HG03469 (cell line): ENCODE results near the gene TSPAN13.

Experiments
- ATAC-seq: cut with Tn5 transposase; IDR thresholded peaks from one replicate; pipeline ENCODE4 v1.9.1; 2021; ENCODE audit warnings: mild to moderate bottlenecking, moderate library complexity, moderate number of reproducible peaks; ENCODE audit not compliant: unreplicated experiment

The TSPAN13 gene

GRCh38 chr7:16810112-16810511 lies 56.6 kb downstream of the TSPAN13 start:
- no peak for ATAC-seq

DNA sequence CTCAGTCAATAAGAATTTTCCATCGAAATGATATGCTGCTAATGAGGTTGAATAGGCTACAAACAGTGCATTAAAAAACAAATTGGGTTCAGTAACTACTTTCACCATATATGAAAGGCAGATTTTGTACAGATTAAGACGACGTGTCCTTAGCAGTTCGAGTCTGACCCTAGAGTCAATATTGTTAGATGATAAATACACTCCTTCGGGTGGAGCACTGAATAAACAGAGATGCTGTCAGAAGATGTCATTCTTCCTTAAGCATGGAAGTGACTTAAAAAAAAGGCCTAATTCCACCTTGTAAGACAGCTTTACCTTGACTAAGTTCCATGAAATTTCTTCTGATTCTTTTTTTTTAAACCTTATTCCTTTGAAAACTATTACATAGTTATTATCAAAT lies 57.0 kb downstream of the TSPAN13 start:
- no peak for ATAC-seq

DNA sequence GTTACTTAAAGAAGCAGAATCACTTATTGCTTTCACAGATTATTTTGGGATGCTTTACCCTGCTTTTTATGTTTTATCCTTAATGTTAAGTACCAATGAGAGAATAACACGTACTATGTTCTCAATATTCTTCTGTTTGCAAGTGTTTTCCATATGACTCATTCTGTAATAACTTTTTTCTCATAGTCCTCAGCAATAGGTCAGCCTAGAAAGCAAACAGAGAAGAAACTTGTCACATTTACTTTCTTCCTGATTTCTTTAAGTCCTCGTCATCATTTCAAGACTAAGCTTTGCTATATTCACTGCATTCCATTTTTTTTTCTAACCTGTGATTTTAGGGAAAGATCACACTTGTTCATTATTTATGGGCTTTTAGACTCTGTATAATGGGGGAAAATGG lies 58.0 kb downstream of the TSPAN13 start:
- no peak for ATAC-seq

DNA sequence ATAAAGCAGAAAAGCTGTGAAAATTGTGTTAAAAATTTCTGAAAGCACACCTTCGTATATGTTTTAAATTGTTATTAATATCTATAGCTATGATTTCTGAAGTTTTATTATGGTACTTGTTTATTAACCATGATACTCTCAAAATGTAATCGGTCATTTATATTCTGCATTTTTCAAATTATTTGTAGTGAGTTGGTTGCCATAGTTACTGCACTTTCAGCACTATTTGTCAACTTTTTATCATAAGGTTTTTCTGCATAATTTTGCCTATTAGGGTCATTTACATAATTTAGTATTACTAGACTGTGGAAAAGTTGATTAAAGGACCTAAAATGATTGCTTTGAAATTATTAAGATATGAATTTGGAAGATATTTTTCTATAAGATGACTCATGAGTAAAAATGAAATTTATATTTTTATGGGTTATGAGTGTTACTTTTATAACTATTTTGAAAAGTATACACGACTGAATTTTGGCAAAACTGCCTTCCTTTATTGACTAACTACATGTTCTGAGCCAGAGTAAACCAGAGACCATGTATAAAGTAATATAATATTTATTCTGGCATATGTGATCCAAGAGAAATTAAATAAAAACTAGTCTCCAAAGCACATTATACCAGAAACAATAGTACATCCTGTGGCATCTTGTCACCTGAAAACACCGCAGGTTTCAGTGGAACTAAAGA lies 59.1 kb downstream of the TSPAN13 start:
- ATAC-seq, result no peak

GRCh38 chr7:16813232-16813616 lies 59.7 kb downstream of the TSPAN13 start:
- no peak for ATAC-seq

DNA sequence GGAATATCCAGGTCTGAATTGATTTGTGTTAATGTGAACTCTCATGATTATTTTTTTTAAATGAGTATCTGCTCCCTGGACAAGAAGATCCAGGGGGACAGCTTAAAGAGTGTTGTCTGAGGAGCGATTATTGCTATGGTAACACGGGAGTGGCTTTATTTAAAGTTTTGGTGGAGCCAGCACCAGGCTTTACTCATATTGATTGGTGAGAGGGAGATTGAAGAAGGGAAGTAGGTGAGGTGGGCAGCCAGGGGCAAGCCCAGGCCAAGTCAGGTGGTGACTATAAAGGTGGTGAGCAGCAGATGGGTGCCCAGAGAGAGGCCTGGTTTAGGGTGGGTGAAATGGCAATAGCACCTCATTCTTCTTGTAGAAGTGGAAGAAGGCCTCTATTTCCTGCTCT lies 61.4 kb downstream of the TSPAN13 start:
- no peak for ATAC-seq

DNA sequence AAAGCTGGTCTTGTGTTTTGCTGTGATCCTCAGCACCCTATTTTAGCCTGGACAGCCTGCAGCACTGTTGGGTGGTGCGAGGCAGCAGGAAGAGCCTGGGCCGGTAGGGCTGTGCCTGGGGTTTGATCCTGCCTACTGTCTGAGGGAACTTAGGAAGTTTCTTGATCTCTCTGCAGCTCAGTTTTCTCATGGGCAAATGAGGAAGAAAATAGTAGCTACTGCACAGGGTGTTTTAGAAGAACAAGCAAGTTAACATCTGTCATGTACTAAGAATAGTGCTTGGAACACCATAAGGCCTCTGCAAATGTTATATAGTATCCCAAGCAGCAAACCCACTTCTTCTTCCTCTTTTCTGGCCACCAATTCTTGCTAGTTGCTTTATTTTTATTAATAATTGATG lies 63.3 kb downstream of the TSPAN13 start:
- ATAC-seq, result no peak

DNA sequence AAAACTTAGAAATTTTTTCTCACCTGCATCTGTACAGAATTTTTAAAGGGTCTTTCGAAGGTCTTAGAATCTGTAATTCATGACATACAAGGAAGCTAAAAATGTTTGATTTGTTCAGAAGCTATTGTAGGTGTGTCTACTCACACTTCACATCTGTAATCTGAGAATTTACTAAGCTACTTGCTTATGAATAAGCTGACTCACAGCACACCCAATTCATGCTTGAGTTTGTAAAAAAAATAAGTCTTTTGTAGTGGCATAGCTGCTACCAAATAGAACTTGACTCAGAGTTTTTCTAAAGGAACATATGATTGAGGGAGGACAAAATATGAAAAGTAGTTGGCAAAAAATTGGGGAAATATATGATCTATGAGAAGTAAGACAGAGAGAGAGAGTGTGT lies 64.0 kb downstream of the TSPAN13 start:
- ATAC-seq, result no peak

DNA sequence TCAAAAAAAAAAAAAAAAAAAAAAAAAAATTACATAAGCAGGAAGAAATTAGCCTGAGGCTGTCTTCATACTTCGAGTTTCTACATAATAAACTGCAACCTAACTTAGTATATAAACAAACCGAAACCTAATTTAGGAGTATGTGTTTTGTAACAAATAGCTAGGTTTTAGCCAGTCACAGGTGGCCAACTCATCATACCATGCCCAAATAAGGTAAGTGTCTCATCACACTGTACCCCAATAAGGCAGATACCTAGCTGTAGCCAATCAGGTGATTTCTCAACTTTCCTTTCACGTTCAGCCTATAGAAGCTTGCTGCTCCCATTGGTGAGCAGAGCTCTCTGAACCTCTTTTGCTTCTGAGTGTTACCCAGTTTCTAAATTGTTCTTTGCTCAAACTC lies 65.2 kb downstream of the TSPAN13 start:
- ATAC-seq, result no peak

DNA sequence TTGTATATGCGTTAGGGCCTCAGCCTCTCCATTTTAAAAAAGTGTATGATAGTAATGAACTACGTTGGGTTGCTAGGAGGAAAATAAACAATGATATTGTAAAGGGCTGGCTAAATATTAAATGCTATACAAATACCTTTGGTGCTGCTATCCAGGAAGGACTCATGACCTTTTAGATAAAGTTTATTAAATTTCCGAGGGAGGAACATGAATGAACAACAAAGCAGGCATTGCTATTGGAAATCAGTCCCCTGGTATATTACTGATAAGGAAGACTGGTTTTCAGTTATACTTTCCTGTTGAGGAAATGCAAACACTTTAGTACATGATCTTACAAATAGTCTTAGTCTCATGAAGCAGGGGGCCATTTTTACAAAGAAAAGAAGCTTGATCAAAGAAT lies 68.5 kb downstream of the TSPAN13 start:
- ATAC-seq, result no peak

GRCh38 chr7:16826060-16826459 lies 72.5 kb downstream of the TSPAN13 start:
- no peak for ATAC-seq

DNA sequence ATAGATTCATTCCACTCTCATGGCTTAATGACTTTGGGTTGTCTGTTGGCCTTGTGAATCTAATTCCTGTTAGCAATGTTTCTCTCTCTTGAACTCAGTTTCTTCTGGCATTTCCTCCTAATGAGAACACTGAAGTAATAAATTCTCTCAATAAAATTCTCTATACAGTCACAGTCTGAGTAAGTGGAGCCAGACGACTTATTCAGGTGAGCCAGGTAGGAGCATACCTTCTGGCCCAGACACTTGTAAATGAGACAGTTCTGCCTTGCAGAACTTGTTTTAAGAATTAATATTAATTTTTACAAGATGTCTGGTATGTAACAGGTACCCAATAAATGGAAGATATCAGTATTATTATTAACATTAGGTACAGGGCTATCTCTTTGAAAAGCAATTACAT lies 79.8 kb downstream of the TSPAN13 start:
- ATAC-seq, result no peak
